HG03432 (cell line): ENCODE results near the gene PYURF.

ENCODE experiments used
- ATAC-seq: cut with Tn5 transposase; IDR thresholded peaks from one replicate; pipeline ENCODE4 v1.9.1; 2021; ENCODE audit warnings: mild to moderate bottlenecking, moderate library complexity; ENCODE audit not compliant: unreplicated experiment

PYURF gene, protein sequence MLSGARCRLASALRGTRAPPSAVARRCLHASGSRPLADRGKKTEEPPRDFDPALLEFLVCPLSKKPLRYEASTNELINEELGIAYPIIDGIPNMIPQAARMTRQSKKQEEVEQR

DNA sequence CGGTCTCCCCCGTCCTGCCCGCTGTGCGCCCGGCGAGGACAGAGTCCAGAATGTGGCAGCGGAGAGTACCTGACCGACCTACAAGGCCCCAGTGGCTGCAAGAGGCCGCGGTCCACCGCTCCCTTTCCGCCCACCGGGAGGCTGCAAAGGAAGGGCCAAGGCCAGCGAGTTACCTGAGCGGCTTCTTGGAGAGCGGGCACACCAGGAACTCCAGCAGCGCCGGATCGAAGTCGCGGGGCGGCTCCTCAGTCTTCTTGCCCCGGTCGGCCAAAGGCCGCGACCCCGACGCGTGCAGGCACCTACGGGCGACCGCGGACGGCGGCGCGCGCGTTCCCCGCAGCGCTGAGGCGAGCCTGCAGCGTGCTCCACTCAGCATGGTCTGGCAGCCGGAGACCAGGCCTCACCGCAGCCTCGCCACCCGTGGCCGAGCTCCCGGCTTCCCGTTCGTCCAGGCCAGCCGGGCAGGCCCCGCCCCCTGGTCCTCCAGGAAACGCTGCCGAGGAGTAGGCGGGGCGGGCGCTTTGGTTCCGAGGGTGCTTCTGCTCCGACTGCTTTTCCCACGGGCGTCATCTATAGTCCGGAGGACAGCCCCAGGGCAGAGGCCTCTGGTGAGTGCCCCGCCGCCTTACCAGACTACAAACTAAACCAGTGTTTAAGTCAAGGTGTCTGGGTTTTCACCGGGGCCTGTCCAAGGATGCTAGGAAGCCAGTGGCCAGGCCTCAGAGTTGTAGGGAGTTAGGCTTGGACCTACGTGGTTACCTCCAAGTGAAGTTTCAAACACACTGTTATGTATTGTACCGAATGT, at the start of gene PYURF:
PYURF (minus strand) TSS at position 452 of the 805 bp plus-strand sequence; CDS start at position 376, 76 bp downstream.
- ATAC-seq: peak; percentile 90

DNA sequence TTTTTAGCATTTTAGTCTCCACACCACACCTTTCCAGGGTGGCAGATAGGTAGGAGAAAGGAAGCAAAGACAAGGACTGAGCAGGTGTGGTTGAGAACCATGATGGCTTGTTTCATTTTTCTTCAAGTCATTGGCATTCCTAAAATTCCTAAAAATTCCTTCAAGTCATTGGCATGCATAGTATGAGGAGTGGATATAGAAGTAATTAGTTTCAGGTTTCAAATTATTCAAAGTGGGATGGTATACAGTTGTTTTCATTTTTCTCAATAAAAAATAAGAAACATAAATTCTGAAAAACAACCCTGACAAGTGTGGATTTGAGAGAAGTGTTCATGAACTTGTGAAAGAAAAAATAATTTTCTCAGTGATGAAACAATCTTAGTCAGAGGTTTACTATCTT, 46.4 kb upstream of the PYURF start:
- no peak for ATAC-seq

GRCh38 chr4:88567591-88567990, 44.0 kb upstream of the PYURF start:
- no peak for ATAC-seq

GRCh38 chr4:88549815-88550214, 26.2 kb upstream of the PYURF start:
- no peak for ATAC-seq

DNA sequence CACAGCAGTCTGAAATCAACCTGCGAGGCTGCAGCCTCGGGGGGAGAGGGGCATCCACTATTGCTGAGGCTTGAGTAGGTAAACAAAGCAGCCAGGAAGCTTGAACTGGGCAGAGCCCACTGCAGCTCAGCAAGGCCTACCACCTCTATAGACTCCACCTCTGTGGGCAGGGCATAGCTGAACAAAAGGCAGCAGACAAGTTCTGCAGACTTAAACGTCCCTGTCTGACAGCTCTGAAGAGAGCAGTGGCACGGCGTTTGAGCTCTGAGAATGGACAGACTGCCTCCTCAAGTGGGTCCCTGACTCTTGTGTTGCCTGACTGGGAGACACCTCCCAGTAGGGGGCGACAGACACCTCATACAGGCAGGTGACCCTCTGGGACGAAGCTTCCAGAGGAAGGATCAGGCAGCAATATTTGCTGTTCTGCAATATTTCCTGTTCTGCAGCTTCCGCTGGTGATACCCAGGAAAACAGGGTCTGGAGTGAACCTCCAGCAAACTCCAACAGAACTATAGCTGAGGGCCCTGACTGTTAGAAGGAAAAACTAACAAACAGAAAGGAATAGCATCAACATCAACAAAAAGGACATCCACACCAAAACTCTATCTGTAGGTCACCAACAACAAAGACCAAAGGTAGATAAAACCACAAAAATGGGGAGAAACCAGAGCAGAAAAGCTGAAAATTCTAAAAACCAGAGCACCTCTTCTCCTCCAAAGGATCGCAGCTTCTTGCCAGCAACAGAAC, 15.9 kb upstream of the PYURF start:
- ATAC-seq: peak; percentile 44

GRCh38 chr4:88537709-88538108, 14.1 kb upstream of the PYURF start:
- no peak for ATAC-seq

GRCh38 chr4:88535090-88535755, 11.6 kb upstream of the PYURF start:
- ATAC-seq: no peak

- no peak for ATAC-seq
Measured at GRCh38 chr4:88533937-88534750, 10.6 kb upstream of the PYURF start.

DNA sequence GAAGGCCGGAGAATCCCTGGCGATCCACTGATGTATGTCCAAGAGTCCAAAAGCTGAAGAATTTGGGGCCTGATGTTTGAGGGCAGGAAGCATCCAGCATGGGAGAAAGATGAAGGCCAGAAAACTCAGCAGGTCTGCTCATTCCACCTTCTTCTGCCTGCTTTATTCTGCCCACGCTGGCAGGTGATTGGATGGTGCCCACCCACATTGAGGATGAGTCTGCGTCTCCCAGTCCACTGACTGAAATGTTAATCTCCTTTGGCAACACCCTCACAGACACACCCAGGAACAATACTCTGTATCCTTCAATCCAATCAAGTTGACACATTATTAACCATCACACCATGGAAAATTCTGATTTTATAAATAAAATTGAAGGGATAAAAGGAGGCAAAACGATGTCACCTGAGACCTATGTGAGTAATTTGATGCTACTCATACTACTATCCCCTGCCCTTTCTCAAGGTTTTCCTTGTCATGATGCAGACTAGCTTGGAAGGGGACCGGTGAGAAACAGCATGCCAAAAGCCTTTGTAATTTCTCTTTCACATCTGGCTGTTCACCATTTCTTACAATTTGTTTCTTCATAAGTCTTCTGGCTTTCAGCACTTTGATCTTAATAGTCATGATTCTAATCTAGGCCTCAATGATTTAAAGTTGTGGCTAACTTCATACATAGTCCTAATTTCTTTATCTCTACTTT, 9.7 kb upstream of the PYURF start:
- ATAC-seq: no peak

GRCh38 chr4:88531549-88531948, 8.0 kb upstream of the PYURF start:
- no peak for ATAC-seq

DNA sequence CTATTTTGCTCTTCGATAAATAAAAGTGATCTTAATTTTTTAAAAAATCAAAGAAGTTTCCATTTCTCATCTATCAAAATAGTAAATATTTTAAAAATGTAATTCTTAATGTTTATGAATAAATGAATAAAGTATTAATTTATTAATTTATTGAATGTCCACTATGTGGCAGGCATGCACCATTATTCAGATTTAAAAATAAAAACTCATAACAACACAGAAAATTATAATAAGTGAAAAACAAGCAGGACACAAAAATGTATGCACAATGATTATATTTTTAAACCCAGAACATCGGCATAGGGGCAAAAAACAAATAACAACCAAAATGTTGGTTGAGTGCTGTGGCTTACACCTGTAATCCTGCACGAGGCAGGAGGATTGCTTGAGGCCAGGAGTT, 5.3 kb upstream of the PYURF start:
- no peak for ATAC-seq

DNA sequence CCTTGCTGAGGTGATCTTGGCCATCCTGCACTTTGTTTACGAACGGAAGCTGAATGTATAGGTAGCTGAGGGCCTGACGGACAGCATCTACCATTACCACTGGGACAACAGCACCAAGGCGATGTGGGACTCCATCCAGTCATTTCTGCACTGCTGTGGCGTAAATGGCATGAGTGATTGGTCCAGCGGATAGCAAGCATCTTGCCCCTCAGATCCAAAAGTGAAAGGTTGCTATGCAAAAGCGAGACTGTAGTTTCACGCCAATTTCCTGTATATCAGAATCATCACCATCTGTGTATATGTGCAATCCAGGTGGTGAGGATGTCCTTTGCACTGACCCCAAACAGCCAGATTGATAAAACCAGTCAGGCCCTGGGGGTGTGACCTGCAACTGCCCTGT, 4.2 kb upstream of the PYURF start:
- peak; percentile 32 for ATAC-seq

DNA sequence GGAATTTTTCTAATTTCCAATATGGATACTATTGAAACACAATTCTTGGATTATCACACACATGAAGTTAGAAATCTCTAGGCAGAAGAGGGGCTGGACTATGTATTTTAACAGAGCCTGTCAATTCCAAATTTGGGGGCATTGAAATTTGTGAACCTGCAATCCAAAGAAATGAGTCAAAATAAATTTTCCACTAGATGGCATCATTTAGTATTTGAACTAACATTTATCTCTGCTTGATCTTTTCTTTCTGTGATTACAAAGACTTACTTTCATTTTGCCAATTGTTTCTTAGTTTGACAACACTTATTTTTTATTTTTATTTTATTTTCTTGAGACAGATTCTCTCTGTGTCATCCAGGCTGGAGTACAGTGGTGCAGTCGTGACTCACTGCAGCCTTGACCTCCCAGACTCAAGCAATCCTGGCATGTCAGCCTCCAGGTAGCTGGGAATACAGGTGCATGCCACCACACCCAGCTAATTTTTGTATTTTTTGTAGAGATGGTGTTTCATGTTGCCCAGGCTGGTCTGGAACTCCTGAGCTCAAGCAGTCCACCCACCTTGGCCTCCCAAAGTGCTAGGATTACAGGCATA, 2.7 kb upstream of the PYURF start:
- no peak for ATAC-seq

GRCh38 chr4:88524171-88524570, 595 bp upstream of the PYURF start:
- no peak for ATAC-seq

DNA sequence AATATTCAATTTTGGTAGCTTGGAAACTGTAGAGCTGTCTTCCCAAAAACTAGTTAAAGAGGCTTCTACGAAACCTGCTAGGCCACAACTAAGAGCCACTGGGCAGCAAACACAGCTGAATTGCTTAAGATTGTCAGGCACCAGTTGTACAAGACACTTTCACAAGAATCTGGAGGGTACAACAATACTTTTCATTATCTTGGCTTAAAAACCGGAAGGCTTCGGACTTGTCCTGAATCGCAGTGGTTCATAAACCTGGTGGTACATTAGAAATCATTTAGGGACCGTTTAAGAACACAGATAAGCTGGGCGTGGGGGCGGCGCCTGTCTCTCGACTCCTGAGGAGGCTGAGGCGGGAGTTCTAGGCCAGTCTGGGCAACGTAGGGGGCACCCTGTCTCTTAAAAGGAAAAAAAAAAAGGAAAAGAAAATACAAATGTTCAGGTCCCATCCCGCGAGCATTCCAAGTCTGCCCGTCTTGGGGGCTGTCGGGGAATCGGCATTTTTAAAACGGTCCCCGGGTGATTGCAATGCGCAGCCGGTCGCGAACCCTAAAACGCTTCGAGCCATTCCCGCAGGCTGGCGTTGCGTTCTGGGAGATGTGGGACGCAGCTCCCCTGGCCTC, 763 bp downstream of the PYURF start:
- peak; percentile 23 for ATAC-seq

DNA sequence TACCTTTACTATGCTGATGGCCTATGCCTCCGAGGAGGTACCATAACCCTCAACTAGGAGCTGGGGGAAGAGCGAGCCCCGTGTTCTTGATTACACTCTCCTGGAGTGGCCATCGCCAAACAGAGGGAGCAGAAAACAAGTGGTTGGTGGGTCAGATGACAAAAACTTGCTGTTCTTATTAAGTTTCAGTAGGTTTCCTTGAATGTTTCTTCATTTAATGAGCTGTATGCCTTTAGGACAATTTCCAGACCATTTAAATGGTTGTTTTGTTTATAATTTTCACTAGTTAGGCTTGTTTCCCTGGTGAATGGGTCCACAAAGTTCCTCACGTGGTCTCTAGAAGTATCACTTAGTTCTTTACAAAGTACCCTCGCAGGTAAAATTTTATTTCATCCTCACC, 4.7 kb downstream of the PYURF start:
- no peak for ATAC-seq

GRCh38 chr4:88517825-88518224, 5.8 kb downstream of the PYURF start:
- ATAC-seq: no peak

GRCh38 chr4:88516746-88517145, 6.8 kb downstream of the PYURF start:
- ATAC-seq: no peak
